ENCODE results near the gene MRGPRE.

Gene MRGPRE

GRCh38 chr11:3245071-3245470 is 12.9 kb upstream of the MRGPRE start:
- Histone ChIP-seq H3K36me3 (ENCODE audit: control insufficient read depth, insufficient read depth, low read length) (no peaks in the 10 kb centered on the region), H3K27ac (ENCODE audit: insufficient read depth, low read depth, low read length, poor library complexity, severe bottlenecking) (no peak overlapping the region), H3K4me1 (ENCODE audit: control insufficient read depth, insufficient read depth, low read length) (no peaks in the 10 kb centered on the region), H3K9me3 (ENCODE audit: control insufficient read depth, low read length) (peaks cover 3% of the 10 kb centered on the region), H3K4me3 (ENCODE audit: insufficient read depth, low read depth, low read length) (no peak overlapping the region), H3K27me3 (ENCODE audit: control insufficient read depth, insufficient read depth, low read length, poor library complexity, severe bottlenecking) (no peaks in the 10 kb centered on the region)

DNA sequence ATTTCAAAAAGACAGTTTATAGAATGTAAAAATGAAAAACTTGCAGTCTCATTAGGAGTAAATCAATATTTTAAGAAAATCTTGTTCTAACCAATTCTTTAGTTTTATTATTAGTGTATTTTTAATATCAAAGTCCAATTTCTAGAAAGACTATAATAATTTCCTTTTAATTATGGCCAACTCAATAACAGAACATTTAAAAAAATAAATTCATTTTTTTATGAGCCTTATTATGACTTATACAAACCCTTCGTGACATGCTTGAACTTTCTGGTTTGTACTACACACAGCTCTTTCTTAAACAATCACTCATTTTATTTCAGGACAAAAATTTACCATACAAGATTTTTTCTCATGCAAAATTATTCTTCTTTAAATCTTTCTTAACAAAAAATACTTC is 11.7 kb upstream of the MRGPRE start:
- 88 to 93% methylated on average over 1 of the region's 1 CpG for WGBS, 2 experiments
- no peaks in the 10 kb centered on the region for H3K4me1 ChIP-seq (ENCODE audit: control insufficient read depth, insufficient read depth, low read length)
- H3K27ac ChIP-seq (ENCODE audit: insufficient read depth, low read depth, low read length, poor library complexity, severe bottlenecking): no peak overlapping the region
- H3K36me3 ChIP-seq (ENCODE audit: control insufficient read depth, insufficient read depth, low read length): no peaks in the 10 kb centered on the region
- H3K27me3 ChIP-seq (ENCODE audit: control insufficient read depth, insufficient read depth, low read length, poor library complexity, severe bottlenecking): no peaks in the 10 kb centered on the region
- H3K9me3 ChIP-seq (ENCODE audit: control insufficient read depth, low read length): peaks cover 3% of the 10 kb centered on the region
- no peak overlapping the region for H3K4me3 ChIP-seq (ENCODE audit: insufficient read depth, low read depth, low read length)

- Histone ChIP-seq H3K27me3 (ENCODE audit: control insufficient read depth, insufficient read depth, low read length, poor library complexity, severe bottlenecking) (no peaks in the 10 kb centered on the region), H3K4me1 (ENCODE audit: control insufficient read depth, insufficient read depth, low read length) (no peaks in the 10 kb centered on the region), H3K4me3 (ENCODE audit: insufficient read depth, low read depth, low read length) (no peak overlapping the region), H3K9me3 (ENCODE audit: control insufficient read depth, low read length) (no peaks in the 10 kb centered on the region), H3K36me3 (ENCODE audit: control insufficient read depth, insufficient read depth, low read length) (no peaks in the 10 kb centered on the region), H3K27ac (ENCODE audit: insufficient read depth, low read depth, low read length, poor library complexity, severe bottlenecking) (no peak overlapping the region)
- WGBS, 2 experiments: 91 to 97% methylated on average over 2 of the region's 2 CpGs
Measured at GRCh38 chr11:3237119-3237518, 4.9 kb upstream of the MRGPRE start.

DNA sequence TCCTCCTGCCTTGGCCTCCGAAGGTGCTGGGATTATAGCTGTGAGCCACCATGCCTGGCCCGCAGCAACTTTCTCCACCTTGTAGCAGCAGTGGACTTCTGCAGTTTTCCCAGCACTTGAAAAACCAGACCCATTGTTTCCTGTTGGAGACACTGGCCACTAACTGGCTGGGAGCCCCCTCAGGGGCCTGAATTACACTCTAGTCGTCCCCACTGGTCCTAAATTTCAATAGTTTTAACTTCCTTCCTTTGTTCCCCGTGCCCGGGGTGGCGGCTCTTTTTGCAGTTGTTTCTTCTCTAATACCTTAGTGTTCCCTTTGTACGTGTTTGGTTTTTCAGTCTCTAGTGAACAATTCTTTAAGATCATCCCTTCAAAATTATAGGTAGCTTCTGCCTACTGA is 2.6 kb upstream of the MRGPRE start:
- no peaks in the 10 kb centered on the region for H3K27me3 ChIP-seq (ENCODE audit: control insufficient read depth, insufficient read depth, low read length, poor library complexity, severe bottlenecking)

DNA sequence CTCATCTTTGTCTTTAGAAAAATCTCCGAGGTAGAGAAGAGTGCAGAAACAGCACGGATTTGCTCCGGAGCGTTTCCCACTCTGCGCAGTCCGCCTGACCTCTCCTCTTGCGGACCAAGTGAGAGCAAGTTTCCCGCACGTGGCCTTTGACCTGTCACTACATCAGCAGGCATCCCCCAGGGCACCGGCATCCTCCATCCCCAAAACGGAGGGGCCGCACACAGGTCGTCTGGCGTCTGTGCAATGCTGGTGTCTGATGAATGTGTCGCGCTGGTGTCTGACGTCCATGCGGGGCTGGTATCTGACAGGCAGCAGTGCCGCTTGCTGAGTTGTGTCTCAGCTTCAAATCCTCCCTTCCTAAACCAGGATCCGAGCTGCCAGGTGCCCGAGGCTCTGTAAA is 739 bp upstream of the MRGPRE start:
- H3K36me3 ChIP-seq (ENCODE audit: control insufficient read depth, insufficient read depth, low read length): no peaks in the 10 kb centered on the region
- no peak overlapping the region for H3K27ac ChIP-seq (ENCODE audit: insufficient read depth, low read depth, low read length, poor library complexity, severe bottlenecking)
- no peaks in the 10 kb centered on the region for H3K9me3 ChIP-seq (ENCODE audit: control insufficient read depth, low read length)
- WGBS, 2 experiments: 94 to 97% methylated on average over 21 of the region's 21 CpGs
- H3K27me3 ChIP-seq (ENCODE audit: control insufficient read depth, insufficient read depth, low read length, poor library complexity, severe bottlenecking): no peaks in the 10 kb centered on the region
- H3K4me1 ChIP-seq (ENCODE audit: control insufficient read depth, insufficient read depth, low read length): no peaks in the 10 kb centered on the region
- no peak overlapping the region for H3K4me3 ChIP-seq (ENCODE audit: insufficient read depth, low read depth, low read length)

More for the DNA sequence above, 2.6 kb upstream of the MRGPRE start:
- WGBS, 2 experiments: 73 to 80% methylated on average over 7 of the region's 7 CpGs
- H3K4me3 ChIP-seq (ENCODE audit: insufficient read depth, low read depth, low read length): no peak overlapping the region
- no peak overlapping the region for H3K27ac ChIP-seq (ENCODE audit: insufficient read depth, low read depth, low read length, poor library complexity, severe bottlenecking)
- no peaks in the 10 kb centered on the region for H3K36me3 ChIP-seq (ENCODE audit: control insufficient read depth, insufficient read depth, low read length)
- H3K4me1 ChIP-seq (ENCODE audit: control insufficient read depth, insufficient read depth, low read length): no peaks in the 10 kb centered on the region
- H3K9me3 ChIP-seq (ENCODE audit: control insufficient read depth, low read length): no peaks in the 10 kb centered on the region

GRCh38 chr11:3231550-3231850 is 717 bp downstream of the MRGPRE start:
- no peaks in the 10 kb centered on the region for H3K4me1 ChIP-seq (ENCODE audit: control insufficient read depth, insufficient read depth, low read length)
- no peaks in the 10 kb centered on the region for H3K36me3 ChIP-seq (ENCODE audit: control insufficient read depth, insufficient read depth, low read length)
- H3K9me3 ChIP-seq (ENCODE audit: control insufficient read depth, low read length): no peaks in the 10 kb centered on the region
- 70 to 84% methylated on average over 6 of the region's 6 CpGs for WGBS, 2 experiments
- H3K4me3 ChIP-seq (ENCODE audit: insufficient read depth, low read depth, low read length): no peak overlapping the region
- no peak overlapping the region for H3K27ac ChIP-seq (ENCODE audit: insufficient read depth, low read depth, low read length, poor library complexity, severe bottlenecking)
- no peaks in the 10 kb centered on the region for H3K27me3 ChIP-seq (ENCODE audit: control insufficient read depth, insufficient read depth, low read length, poor library complexity, severe bottlenecking)

- 91 to 93% methylated on average over 12 of the region's 12 CpGs for WGBS, 2 experiments
- H3K4me3 ChIP-seq (ENCODE audit: insufficient read depth, low read depth, low read length): no peak overlapping the region
- no peaks in the 10 kb centered on the region for H3K27me3 ChIP-seq (ENCODE audit: control insufficient read depth, insufficient read depth, low read length, poor library complexity, severe bottlenecking)
Measured at GRCh38 chr11:3230636-3231549, 1.3 kb downstream of the MRGPRE start.

DNA sequence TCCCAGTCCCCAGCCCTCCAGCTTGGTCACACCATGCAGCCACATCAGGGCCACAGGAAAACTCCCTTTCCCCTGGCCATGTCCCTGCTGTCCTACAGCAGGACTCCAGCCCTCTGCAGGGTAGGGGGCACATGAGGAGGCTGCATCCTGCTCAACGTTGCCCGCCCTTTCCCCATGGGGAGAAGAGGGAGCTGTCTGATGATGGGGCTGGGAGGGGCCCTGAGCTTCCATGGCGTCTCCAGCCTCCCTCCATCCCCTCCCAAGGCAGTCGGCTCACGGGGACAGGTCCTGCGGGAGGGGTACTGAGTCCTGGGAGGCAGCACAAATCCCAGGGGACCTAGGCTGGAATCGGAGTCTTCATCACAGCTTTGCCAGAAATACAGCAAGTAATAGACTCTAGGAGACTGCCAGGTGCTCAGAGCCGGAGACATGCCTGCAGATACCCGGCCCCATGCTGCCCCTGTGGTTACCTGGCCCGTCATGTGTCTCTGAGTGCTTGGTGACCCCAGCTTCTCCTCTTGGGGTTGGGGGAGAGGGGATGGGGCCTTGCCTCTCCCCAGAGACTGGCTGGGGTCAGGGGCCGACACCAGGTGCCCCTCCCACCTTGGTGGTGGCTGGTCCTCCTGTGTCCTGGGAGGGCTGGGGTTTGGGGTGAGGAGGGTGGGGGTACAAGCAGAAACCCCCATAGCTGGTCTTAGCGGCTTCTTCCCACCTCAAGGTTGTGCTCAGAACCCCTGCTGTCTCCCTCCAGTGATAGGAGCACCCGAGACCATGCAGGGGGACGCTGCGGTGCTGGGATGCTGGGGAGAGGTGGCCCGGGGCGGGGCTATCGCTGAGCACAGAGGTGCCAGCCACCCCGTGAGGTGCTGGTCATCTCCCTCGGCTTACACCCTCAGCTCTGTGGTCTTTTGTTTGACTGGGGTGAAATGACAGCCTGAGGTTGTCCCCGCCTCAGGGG is 2.3 kb downstream of the MRGPRE start:
- WGBS, 2 experiments: 92 to 95% methylated on average over 21 of the region's 21 CpGs
- Histone ChIP-seq H3K9me3 (ENCODE audit: control insufficient read depth, low read length) (no peaks in the 10 kb centered on the region), H3K4me3 (ENCODE audit: insufficient read depth, low read depth, low read length) (no peak overlapping the region), H3K36me3 (ENCODE audit: control insufficient read depth, insufficient read depth, low read length) (no peaks in the 10 kb centered on the region), H3K4me1 (ENCODE audit: control insufficient read depth, insufficient read depth, low read length) (no peaks in the 10 kb centered on the region), H3K27me3 (ENCODE audit: control insufficient read depth, insufficient read depth, low read length, poor library complexity, severe bottlenecking) (no peaks in the 10 kb centered on the region), H3K27ac (ENCODE audit: insufficient read depth, low read depth, low read length, poor library complexity, severe bottlenecking) (no peak overlapping the region)

More at GRCh38 chr11:3230636-3231549, 1.3 kb downstream of the MRGPRE start:
- Histone ChIP-seq H3K4me1 (ENCODE audit: control insufficient read depth, insufficient read depth, low read length) (no peaks in the 10 kb centered on the region), H3K36me3 (ENCODE audit: control insufficient read depth, insufficient read depth, low read length) (no peaks in the 10 kb centered on the region), H3K27ac (ENCODE audit: insufficient read depth, low read depth, low read length, poor library complexity, severe bottlenecking) (no peak overlapping the region), H3K9me3 (ENCODE audit: control insufficient read depth, low read length) (no peaks in the 10 kb centered on the region)

- Histone ChIP-seq H3K4me3 (ENCODE audit: insufficient read depth, low read depth, low read length) (no peak overlapping the region), H3K9me3 (ENCODE audit: control insufficient read depth, low read length) (no peaks in the 10 kb centered on the region), H3K36me3 (ENCODE audit: control insufficient read depth, insufficient read depth, low read length) (no peaks in the 10 kb centered on the region), H3K4me1 (ENCODE audit: control insufficient read depth, insufficient read depth, low read length) (peaks cover 5% of the 10 kb centered on the region), H3K27ac (ENCODE audit: insufficient read depth, low read depth, low read length, poor library complexity, severe bottlenecking) (no peak overlapping the region), H3K27me3 (ENCODE audit: control insufficient read depth, insufficient read depth, low read length, poor library complexity, severe bottlenecking) (no peaks in the 10 kb centered on the region)
- WGBS, 2 experiments: 93 to 94% methylated on average over 23 of the region's 23 CpGs
Measured at GRCh38 chr11:3228445-3228829, 3.8 kb downstream of the MRGPRE start.

Data from ectodermal cell (in vitro differentiated cells).